Measurements from ENCODE around the gene BARX1.

The BARX1 gene

DNA sequence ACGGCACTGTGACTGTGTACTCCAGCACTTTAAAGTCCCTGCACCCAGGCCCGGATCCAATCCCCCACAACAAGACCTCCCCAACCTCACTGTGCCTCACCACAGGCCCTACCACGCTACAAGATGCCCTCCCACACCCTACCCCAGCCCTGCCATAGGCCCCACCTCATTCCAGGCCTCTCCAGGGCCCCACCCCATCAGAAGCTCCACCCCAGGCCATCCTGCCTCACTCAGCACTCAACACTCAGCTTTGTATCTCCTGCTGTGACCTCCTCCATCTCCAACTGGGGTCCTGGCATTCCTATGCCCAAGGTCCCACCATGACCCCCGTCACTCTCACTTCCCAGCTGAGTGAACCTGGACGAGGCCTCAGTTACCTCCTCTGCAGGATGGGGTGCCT is 38.8 kb downstream of the BARX1 start:
- no peak for DNase-seq

DNA sequence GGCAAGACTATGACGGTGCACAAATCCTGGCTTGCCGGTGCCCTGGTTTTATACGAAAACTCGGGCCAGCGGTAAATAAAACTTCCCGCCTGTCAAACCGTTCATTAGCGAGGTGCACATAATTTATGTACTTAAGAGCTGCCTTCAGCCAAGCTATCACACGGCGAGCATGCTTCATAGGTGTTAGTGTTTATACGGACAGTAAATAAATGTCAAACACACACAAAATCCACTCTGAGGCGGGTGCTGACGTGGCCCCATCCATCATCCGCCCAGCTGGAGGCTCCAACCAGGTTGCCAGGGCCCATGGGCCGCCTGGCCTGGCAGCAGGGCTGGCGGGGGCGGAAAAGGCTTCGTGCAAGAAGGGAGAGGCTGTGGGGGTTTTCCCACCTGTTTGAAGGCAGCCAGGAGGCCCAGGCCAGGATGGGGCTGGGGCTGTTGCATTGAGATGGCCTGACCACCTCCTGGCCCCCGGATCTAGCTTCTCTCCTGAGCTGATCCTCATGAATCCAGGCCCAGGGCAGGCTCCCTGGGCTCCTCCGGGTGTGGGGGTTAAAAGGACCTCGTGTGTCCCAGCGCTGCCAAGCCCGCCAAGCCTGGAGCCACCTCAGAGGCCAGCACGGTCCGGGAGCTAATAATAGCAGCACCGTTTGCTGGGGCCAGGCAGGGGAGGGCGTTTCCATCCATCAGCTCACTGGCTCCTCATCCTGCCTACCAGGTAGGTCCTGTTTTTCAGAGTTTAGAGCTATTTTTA is 43.2 kb downstream of the BARX1 start:
- no peak for DNase-seq

DNA sequence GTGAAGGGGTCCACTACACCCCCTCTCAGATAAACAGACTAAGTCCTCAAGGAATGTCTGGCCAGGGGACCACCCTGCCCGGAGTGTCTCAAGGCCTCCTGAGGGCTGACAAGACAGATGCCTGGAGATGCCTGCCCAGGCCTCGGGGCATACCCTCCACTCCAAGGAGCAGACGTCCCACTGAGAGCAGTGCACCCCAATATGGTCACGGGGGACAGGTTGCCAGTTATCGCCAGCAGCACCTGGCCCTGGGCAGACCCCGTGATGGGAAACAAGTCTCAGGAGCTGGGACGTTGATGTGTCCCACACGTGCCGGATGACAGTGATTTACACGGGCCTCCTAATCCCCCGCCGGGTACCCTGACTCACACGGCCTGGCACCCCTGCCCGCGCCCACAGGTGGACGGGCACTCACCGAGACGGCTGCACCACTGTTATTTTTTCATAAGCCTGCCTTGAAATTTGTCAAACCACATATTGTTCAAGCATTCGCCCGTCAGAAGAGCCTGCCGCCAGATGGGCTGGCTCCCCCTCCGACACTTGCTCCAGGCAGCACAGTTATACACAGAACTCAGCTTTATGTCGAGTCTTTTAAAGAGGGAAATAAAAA is 43.9 kb downstream of the BARX1 start:
- DNase-seq: no peak

DNA sequence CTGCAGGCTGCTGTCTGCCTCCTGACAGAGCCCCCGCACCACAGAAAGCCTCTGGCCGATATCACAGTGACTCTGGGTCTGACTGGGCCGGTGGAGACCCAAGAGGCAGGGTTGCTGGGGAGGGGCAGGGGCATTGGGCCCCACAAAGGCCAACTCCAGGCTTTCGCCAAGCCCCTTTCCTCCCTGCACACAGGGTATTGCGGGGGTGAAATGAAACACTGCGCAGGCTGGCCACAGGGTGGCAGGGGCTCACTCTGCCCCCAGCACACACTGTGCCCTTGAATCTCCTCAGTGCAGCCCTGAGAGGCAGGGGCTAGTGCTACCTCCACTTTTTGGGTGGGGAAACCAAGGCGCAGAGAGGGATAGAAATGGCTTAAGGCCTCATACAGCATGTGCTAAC is 44.6 kb downstream of the BARX1 start:
- DNase-seq: no peak

DNA sequence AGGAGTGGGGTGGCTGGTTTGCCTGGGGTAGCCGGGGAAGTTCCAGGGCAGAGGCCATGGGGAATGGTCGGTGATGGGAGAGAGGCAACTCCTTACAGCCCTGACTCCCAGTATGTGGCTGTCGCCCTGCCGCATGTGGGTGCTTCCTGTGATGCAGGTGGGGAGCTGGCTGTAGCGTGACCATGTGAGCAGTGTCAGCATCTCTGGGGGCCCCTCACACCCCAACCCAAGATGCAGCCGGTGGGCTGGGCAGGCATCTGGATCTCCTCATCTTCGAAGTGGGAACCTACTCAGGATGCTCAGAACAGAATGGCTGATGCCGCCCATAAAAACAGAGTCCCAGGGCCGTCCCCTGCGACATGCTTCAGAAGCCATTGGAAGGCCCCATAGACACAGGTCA is 45.0 kb downstream of the BARX1 start:
- no peak for DNase-seq

DNA sequence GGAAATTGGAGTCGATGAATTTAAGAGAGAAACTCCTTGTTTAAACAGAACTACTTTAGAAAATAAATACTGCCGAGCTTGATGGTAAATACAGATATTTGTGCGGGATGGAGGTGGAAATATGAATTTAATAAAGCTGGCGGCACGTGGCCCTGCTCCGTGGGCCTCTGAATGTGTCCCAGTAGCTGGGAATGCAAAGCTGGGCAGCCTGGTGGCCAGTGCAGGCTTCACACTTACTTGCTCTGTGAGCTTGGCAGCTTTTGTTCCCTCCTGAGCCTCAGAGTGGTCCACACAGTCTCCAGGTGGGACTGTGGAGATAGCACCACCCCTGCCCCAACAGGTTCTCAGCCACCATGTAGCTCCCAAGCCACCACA is 45.9 kb downstream of the BARX1 start:
- no peak for DNase-seq

DNA sequence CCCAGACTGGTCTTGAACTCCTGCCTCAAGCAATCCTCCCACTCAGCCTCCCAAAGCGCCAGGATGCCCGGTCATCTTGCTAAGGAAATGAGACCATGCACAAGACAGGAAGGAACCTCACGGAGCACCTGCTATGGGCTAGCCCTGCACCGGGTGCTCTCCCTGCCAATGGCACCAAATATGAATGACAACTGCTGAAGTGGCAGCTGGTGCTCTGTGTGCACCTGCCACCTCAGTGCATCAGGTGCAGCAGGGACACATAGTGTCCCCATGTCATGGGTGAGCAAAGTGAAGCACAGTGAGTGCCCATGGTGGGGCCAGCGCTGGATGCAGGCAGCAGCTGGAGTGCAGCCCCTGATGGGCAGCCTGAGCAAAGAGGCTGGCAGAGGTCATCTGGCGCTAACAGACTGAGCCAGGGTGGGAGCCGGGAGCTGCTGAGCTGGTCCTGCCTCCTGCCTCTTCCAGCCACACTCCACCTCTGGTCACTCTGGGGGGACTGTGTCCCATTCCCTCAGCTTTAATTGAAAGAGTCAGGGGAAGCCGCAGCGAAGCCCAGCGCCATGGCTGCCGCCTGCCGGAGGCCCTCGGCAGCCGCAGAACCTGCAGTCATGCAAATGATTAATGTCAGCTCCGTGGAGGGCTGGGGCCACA is 46.4 kb downstream of the BARX1 start:
- no peak for DNase-seq

DNA sequence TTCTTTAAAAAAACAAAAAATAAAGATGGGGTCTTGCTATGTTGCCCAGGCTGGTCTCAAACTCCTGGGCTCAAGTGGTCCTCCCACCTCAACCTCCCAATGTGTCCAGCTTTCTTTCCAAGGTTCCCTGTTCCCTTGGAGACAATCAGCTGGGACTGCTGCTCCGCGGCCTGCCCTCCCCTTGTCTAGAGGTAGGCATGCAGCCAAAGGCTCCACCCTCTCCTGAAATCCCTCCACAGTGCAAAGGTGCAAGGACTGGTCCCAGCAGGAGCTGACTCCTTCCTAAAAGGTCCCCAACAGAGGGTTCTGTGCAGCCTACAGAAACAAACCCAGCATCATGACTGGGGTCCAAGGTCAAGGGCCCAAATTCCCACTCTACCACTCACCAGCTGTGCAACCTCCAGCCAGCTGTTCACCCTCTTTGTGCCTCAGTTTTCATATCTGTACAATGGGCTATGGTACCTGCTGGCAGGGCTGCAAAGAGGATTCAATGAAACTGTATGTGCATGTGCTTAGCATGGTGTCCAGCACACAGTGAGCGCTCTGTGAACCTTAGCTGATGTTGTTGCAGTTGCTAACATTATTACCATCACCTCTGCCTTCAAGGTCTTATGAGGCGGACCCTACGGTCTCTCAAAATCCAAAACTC is 47.5 kb downstream of the BARX1 start:
- no peak for DNase-seq

DNA sequence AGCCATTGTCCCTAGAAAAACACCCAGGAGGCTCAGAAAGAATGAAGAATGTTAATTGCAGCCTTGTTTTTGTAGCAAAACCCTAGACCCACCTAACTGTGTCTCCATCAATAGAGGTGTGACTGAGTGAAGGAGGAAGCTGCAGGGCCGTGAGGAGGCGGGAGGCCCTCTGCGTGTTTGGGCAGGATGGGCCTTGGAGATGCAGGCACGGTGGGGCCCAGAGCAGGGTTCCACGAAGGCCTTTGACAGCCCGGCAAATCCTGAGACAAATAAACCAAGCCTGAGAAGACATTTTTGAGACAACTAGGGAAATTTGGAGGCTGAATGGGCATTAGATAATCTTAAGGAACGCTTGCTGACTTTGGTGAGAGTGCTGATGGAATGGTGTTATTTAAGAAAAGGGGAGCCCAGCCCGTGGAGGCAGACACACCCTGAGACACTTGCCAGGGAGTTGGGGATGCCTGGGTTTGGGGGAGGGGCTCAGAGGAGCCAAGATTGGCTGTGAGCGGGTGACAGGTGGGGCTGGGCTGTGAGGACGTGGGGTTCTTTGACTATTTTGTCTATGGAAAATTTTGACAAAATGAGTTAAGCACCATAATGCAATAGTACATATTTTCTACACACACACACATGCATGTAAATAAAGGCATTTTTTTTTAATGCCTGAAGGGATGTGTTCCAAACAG is 48.8 kb downstream of the BARX1 start:
- DNase-seq: no peak

DNA sequence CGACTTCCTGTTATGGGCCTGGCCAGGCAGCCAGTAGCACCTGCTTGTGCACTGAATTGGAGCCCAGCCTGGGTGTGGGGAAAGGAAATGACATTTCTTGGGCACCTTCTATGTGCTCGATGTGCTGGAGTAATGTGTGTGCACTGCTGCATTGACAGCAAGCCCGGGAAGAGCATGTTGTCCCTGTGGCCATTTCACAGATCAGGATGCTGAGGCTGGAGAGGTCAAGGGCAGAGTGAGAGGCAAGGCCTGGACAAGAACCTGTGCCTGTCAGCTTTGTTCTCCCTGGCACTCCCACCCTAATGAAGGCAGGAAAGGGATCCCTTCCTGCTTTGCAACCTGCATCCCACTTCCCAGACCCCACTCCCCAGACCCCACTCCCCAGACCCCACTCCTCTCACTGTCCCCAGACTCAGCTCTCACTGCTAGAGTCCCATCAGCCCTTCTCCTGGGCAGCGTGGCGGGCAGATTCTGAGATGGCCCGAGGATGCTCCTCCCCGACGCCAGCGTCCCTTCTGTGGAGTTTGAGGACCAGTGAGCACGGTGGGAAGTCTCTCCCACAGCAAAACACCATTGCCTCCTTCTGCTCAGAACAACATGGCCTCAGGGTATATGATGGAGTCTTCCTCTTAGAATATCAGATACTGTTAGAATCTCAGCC is 49.6 kb downstream of the BARX1 start:
- no peak for DNase-seq

DNA sequence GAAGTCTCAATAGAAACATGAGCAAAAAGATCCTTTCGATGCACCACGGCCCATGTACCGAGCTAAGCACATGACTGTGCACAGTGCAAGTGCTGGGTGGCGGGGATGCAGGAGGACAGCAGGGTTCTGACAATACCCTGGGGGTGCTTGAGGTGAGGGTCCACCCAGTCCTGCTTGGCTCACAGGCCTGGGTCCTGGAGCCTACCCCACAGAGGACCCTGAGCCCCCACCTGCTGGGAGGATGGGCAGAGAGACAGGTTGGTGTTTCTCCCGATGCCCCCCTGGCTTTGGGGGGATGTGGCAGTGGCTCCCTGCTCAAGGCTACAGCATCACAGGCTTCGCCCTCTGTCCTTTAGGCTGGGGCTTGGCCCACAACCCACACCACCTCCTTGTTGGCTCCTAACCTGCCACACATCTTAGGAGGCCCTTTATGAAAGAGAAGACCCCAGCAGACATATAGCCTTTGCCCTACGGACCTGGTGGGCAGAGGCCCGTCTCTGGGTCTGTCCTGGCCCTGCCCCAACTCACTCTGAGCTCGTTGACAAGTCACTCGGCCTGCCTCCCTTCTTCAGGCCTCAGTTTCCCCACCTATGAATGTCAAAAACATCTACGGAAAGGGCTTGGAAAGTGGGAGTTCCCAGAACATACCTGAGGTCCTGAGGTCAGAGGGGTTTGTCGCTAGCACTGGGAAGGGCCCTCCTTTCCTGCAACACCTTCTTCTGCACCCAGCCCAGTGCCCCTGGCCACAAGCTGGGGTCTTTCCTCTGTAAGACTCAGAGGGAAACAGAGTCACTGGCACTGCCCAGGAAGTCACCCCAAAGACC is 50.3 kb downstream of the BARX1 start:
- no peak for DNase-seq

DNA sequence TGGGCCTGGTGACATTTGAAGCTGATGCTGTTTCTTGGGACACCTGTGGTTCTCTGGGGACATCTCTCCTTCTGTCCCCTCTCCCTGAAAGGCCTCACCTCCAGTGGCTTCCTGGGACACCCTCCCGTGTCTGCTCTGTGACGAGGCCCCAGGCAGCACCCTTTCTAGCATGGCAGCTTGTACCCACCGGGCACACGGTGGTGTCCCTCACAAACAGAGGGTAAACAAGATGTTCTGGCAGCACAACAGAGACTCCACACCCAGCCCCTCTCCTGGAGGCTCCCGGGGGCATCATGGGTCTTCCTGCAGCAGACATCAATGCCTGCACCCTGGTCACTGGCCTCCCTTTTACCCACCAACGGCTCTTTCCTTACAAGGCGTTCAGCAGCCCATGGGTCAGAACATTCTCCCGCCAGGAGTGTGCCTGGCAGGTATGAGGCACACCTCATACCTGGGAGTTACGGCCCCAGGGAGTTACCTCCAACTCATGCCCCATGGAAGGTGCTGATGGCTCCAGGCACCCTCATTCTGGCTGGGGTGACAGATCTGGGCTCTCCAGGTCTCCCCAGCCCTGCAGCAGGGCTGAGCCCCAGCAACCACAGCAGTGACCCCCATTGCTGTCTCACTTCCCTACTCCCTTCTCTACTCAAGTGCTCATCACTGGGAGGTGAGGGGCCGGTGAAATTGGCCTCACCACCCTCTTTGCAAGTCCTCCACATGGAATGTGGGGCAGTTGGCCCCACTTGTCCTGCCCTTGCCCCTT is 51.1 kb downstream of the BARX1 start:
- no peak for DNase-seq

DNA sequence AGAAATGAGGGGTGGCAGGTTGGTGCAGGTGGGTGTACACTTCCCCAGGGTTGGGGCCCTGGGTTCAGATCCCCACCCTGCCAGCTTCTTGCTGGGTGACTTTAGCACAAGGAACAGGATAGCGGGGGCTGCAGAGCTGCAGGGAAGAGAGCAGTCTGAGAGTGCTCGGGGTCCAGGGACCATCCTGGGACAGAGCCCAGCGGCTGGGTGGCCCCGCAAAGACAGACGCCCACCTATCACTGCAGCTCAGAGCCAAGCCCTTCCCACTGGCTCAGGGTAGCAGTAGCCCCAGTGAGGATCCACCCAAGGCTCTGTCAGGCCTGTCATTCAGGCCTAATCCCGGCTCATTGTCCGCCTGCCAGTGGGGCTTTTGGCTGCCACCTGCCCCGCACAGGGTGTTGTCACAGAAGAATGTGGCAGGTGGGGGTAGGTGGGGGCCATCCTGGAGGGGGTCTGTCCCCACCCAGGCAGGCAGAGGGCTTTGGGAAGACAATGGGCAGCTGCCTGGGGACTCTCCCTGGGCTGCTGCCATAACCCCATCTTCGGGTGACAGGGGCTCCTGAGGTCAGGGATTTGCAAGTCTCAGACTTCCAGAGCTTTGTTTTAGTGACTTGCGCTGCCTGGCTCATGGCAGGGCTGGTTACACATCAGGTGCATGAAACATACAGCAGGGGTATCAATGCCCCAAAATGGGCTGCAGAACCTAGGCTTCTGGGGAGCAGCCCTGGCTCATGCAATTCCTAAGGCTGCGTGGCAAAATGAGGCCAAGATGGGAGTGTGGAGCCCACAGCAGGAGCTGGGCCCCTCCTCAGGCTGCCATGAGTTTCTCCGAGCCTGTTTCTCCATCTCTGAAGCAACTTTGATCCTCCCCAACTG is 52.1 kb downstream of the BARX1 start:
- DNase-seq: no peak

DNA sequence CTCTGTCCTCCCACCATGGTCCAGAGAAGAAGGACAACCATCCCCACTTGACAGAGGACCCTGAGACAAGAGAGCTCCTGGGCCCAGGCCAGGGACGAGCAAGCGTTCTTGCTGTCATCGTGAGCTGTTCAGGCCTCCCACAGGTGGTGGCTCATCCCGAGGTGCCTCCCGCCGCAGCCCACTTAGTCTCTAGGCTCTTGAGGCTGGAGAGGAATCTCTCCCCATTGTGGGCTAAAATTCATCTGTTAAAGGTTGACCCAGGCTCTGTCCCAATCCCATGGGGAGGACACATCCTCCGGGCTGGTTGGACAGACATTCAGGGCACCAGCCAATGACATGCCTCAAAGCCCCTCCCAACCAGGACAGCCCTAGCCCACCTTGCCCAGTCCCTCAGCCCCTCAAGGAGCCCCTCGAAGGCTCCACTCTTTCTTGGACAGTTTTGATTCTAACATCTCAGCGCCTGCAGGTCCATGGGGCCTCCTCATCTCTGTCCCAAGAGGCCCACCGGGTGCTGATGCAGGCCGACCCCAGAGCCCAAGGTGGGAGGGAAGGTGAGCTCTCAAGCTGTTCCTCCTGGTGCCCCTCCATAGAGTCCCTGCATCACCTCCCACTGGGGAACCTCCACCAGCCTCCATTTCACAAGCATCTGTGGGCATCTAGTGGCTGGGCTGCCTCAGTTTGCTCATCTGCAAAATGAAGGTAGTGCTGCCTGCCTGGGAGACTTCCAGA is 52.9 kb downstream of the BARX1 start:
- no peak for DNase-seq
